Activated CD8-positive, alpha-beta T cell treated with anti-CD3 and anti-CD28 coated beads, Interleukin-2, amount 10 ng/mL, durations not matched to agents 7 days and 5 days (primary cell): ENCODE data around the gene CNIH1. TPM values are rescaled to one million over a fixed set of nuclear protein-coding genes. Genes with fewer than 3 reads are reported as not detected.
A peak's percentile ranks its signal among the peaks of the same experiment; 100 is the strongest.
"Not testable (repeated sequence)": the region's sequence is repeated elsewhere in the genome, so short reads cannot be mapped to it uniquely, and the experiment has no call there.

Source experiments
- ATAC-seq: fragments of 150-1000 bp; cut with Tn5 transposase; one replicate; pipeline ENCODE4 v1.10.0; 2021; ENCODE audit warnings: moderate library complexity
- CTCF ChIA-PET: fragments of 350-600 bp; sonication (Branson Sonifier 250); formaldehyde crosslinking; loops from one replicate; lab custom pipeline; 2021; ENCODE audit warnings: antibody characterized with exemption; lab: Charles Lee
- POLR2A ChIA-PET: fragments of 350-600 bp; sonication (Branson Sonifier 250); formaldehyde crosslinking; loops from one replicate; lab custom pipeline; 2021; ENCODE audit warnings: antibody characterized with exemption; lab: Charles Lee
- DNase-seq: peaks from one replicate; pipeline ENCODE4 v3.0.0-alpha.2; 2020
- H3K27ac Mint-ChIP-seq: one replicate; pipeline ENCODE4 v1.8.0; 2021; ENCODE audit warnings: mild to moderate bottlenecking, mixed read lengths
- H3K27me3 Mint-ChIP-seq: one replicate; pipeline ENCODE4 v1.8.0; 2021; ENCODE audit warnings: low read depth, mixed read lengths
- H3K36me3 Mint-ChIP-seq: one replicate; pipeline ENCODE4 v1.8.0; 2021; ENCODE audit warnings: low read depth, mixed read lengths
- H3K4me1 Mint-ChIP-seq: one replicate; pipeline ENCODE4 v1.8.0; 2021; ENCODE audit warnings: low read depth, mixed read lengths
- H3K4me3 Mint-ChIP-seq: one replicate; pipeline ENCODE4 v1.8.0; 2021; ENCODE audit warnings: mild to moderate bottlenecking, mixed read lengths
- H3K9me3 Mint-ChIP-seq: one replicate; pipeline ENCODE4 v1.8.0; 2022; ENCODE audit warnings: mixed read lengths; ENCODE audit not compliant: insufficient read depth
- total RNA-seq, 2 experiments: library from RNA; stranded (reverse); gene quantifications; one replicate each; pipeline ENCODE4 v1.2.3, GENCODE V29; 2021

Gene CNIH1
- total RNA-seq, 2 experiments from 2014 or later = 60.5 to 65.1 TPM

GRCh38 chr14:54396493-54397335 is 44.5 kb downstream of the CNIH1 start, which contains the start of gene CDKN3:
CDKN3 (plus strand) TSS chr14:54397007; CDS start chr14:54397069, 62 bp downstream.
- Mint-ChIP-seq H3K27me3 (peaks cover under 1% of the 10 kb centered on the region), H3K4me1 (peaks cover 34% of the 10 kb centered on the region), H3K36me3 (peaks cover 26% of the 10 kb centered on the region), H3K27ac (peak within 1 kb of the TSS; percentile 87), H3K4me3 (peak within 1 kb of the TSS; percentile 87), H3K9me3 (no peaks in the 10 kb centered on the region)
- ATAC-seq = peak; percentile 97
- CTCF ChIA-PET = interaction anchor here (1.0 to 2.5 kb wide), 8 partner anchors 26 to 957 kb away, joined by 3 to 7 read pairs (median 4); partner anchors contain the start of genes CNIH1 and GMFB
- POLR2A ChIA-PET = interaction anchor here (0.7 to 2.0 kb wide), 7 partner anchors 8 to 94 kb away, joined by 3 to 11 read pairs (median 8); no protein-coding TSS in a partner anchor
- peak; percentile 99 for DNase-seq

GRCh38 chr14:54396183-54396492 is 45.0 kb downstream of the CNIH1 start:
- CTCF ChIA-PET = interaction anchor here (1.0 to 2.5 kb wide), 5 partner anchors 27 to 93 kb away, joined by 3 to 7 read pairs (median 5); partner anchors contain the start of gene GMFB
- Mint-ChIP-seq H3K9me3 (no peaks in the 10 kb centered on the region), H3K27me3 (peaks cover 3% of the 10 kb centered on the region), H3K4me3 (peak overlapping the region; percentile 87), H3K4me1 (peaks cover 34% of the 10 kb centered on the region), H3K36me3 (peaks cover 23% of the 10 kb centered on the region), H3K27ac (peak overlapping the region; percentile 87)
- DNase-seq (no peak), ATAC-seq (no peak)
- POLR2A ChIA-PET = interaction anchor here (1.7 to 2.0 kb wide), 3 partner anchors 28 to 91 kb away, joined by 8 to 11 read pairs (median 8); no protein-coding TSS in a partner anchor

GRCh38 chr14:54395716-54396115 is 45.5 kb downstream of the CNIH1 start:
- no peaks in the 10 kb centered on the region for H3K9me3 Mint-ChIP-seq
- peaks cover 20% of the 10 kb centered on the region for H3K36me3 Mint-ChIP-seq
- ATAC-seq = no peak
- peaks cover 34% of the 10 kb centered on the region for H3K4me1 Mint-ChIP-seq
- H3K4me3 Mint-ChIP-seq = peak overlapping the region; percentile 28
- H3K27me3 Mint-ChIP-seq = peaks cover 4% of the 10 kb centered on the region
- CTCF ChIA-PET = interaction anchor here (1.1 kb wide), 1 partner anchor 47 kb away, joined by 5 read pairs; no protein-coding TSS in a partner anchor
- peak overlapping the region; percentile 1 for H3K27ac Mint-ChIP-seq
- POLR2A ChIA-PET = interaction anchor here (1.9 kb wide), 1 partner anchor 92 kb away, joined by 8 read pairs; no protein-coding TSS in a partner anchor
- DNase-seq = no peak

GRCh38 chr14:54395284-54395683 is 45.9 kb downstream of the CNIH1 start:
- ChIA-PET CTCF (no interaction called here), POLR2A (no interaction called here)
- Mint-ChIP-seq H3K27ac (peak overlapping the region; percentile 1), H3K36me3 (peaks cover 16% of the 10 kb centered on the region), H3K9me3 (no peaks in the 10 kb centered on the region), H3K27me3 (peaks cover 4% of the 10 kb centered on the region), H3K4me1 (peaks cover 30% of the 10 kb centered on the region), H3K4me3 (no peak overlapping the region)
- no peak for DNase-seq
- no peak for ATAC-seq

GRCh38 chr14:54394596-54394995 is 46.6 kb downstream of the CNIH1 start:
- peaks cover 28% of the 10 kb centered on the region for H3K4me1 Mint-ChIP-seq
- H3K27me3 Mint-ChIP-seq = peaks cover 4% of the 10 kb centered on the region
- DNase-seq (no peak), ATAC-seq (no peak)
- peaks cover 15% of the 10 kb centered on the region for H3K36me3 Mint-ChIP-seq
- H3K9me3 Mint-ChIP-seq = no peaks in the 10 kb centered on the region
- POLR2A ChIA-PET = no interaction called here
- H3K27ac Mint-ChIP-seq = no peak overlapping the region
- H3K4me3 Mint-ChIP-seq = no peak overlapping the region
- CTCF ChIA-PET = no interaction called here

- H3K27ac Mint-ChIP-seq, POLR2A ChIA-PET, H3K4me3 Mint-ChIP-seq, H3K9me3 Mint-ChIP-seq, H3K36me3 Mint-ChIP-seq, DNase-seq, CTCF ChIA-PET, ATAC-seq: not testable (repeated sequence)
- H3K4me1 Mint-ChIP-seq = peaks cover 14% of the 10 kb centered on the region
- H3K27me3 Mint-ChIP-seq = peaks cover 11% of the 10 kb centered on the region
These were observed 47.9 kb downstream of the CNIH1 start for GRCh38 chr14:54392986-54393884.

- ChIA-PET CTCF (interaction anchor here (1.0 kb wide), 1 partner anchor 15 kb away, joined by 3 read pairs; no protein-coding TSS in a partner anchor), POLR2A (no interaction called here)
- DNase-seq (no peak), ATAC-seq (no peak)
- Mint-ChIP-seq H3K36me3 (no peaks in the 10 kb centered on the region), H3K4me1 (peaks cover 6% of the 10 kb centered on the region), H3K4me3 (no peak overlapping the region), H3K9me3 (no peaks in the 10 kb centered on the region), H3K27me3 (peaks cover 16% of the 10 kb centered on the region), H3K27ac (no peak overlapping the region)
These were observed 48.9 kb downstream of the CNIH1 start for GRCh38 chr14:54392131-54392859.

GRCh38 chr14:54387328-54387727 is 53.8 kb downstream of the CNIH1 start:
- Mint-ChIP-seq H3K36me3 (no peaks in the 10 kb centered on the region), H3K4me3 (no peak overlapping the region), H3K9me3 (no peaks in the 10 kb centered on the region), H3K27me3 (peaks cover 28% of the 10 kb centered on the region), H3K4me1 (no peaks in the 10 kb centered on the region), H3K27ac (no peak overlapping the region)
- ATAC-seq (no peak), DNase-seq (no peak)
- CTCF ChIA-PET = no interaction called here
- POLR2A ChIA-PET = interaction anchor here (2.4 kb wide), 1 partner anchor 10 kb away, joined by 8 read pairs; the partner anchor contains the start of gene CDKN3

- DNase-seq = no peak
- POLR2A ChIA-PET = no interaction called here
- Mint-ChIP-seq H3K27me3 (peaks cover 28% of the 10 kb centered on the region), H3K4me1 (no peaks in the 10 kb centered on the region), H3K9me3 (no peaks in the 10 kb centered on the region), H3K27ac (no peak overlapping the region), H3K4me3 (no peak overlapping the region), H3K36me3 (no peaks in the 10 kb centered on the region)
- ATAC-seq = no peak
- CTCF ChIA-PET = no interaction called here
These were observed 55.6 kb downstream of the CNIH1 start for GRCh38 chr14:54385556-54385955.

GRCh38 chr14:54383835-54384234 is 57.3 kb downstream of the CNIH1 start:
- Mint-ChIP-seq H3K4me1 (no peaks in the 10 kb centered on the region), H3K4me3 (no peak overlapping the region), H3K27ac (no peak overlapping the region), H3K9me3 (no peaks in the 10 kb centered on the region), H3K36me3 (no peaks in the 10 kb centered on the region), H3K27me3 (peaks cover 36% of the 10 kb centered on the region)
- POLR2A ChIA-PET = no interaction called here
- CTCF ChIA-PET = no interaction called here
- DNase-seq (no peak), ATAC-seq (no peak)

GRCh38 chr14:54381821-54382220 is 59.4 kb downstream of the CNIH1 start:
- H3K4me1 Mint-ChIP-seq = no peaks in the 10 kb centered on the region
- CTCF ChIA-PET = no interaction called here
- POLR2A ChIA-PET = no interaction called here

More at GRCh38 chr14:54381821-54382220, 59.4 kb downstream of the CNIH1 start:
- no peak overlapping the region for H3K4me3 Mint-ChIP-seq
- ATAC-seq (no peak), DNase-seq (no peak)
- H3K36me3 Mint-ChIP-seq = no peaks in the 10 kb centered on the region
- H3K27me3 Mint-ChIP-seq = peaks cover 31% of the 10 kb centered on the region
- H3K27ac Mint-ChIP-seq = no peak overlapping the region
- no peaks in the 10 kb centered on the region for H3K9me3 Mint-ChIP-seq
